HG02610 (cell line): ENCODE results near the gene TRIM5.
"Not testable (repeated sequence)": the region's sequence is repeated elsewhere in the genome, so short reads cannot be mapped to it uniquely, and the experiment has no call there.

ENCODE experiments used
- ATAC-seq: cut with Tn5 transposase; IDR thresholded peaks from one replicate; pipeline ENCODE4 v1.9.1; 2021; ENCODE audit warnings: mild to moderate bottlenecking, moderate library complexity; ENCODE audit not compliant: unreplicated experiment

Gene TRIM5

GRCh38 chr11:5689551-5689983 lies 4.7 kb upstream of the TRIM5 start, which contains the start of gene TRIM22:
TRIM22 (plus strand) TSS chr11:5689790; CDS start chr11:5696233, 6,443 bp downstream.
- ATAC-seq = peak; percentile 79

DNA sequence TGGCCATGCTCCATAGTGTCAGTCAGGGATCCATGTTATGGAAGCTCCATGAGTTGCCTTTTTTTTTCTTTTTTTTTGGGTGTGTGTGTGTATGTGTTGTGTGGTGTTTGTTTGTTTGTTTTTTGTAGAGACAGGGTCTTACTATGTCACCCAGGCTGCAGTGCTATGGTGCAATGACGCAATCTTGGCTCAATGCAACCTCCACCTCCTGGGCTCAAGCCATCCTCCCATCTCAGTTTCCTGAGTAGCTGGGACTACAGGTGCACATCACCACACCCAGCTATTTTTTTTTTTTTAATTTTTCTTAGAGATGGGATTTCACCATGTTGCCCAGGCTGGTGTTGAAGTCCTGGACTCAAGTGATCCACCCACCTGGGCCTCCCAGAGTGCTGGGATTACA lies 3.6 kb upstream of the TRIM5 start:
- ATAC-seq = no peak

DNA sequence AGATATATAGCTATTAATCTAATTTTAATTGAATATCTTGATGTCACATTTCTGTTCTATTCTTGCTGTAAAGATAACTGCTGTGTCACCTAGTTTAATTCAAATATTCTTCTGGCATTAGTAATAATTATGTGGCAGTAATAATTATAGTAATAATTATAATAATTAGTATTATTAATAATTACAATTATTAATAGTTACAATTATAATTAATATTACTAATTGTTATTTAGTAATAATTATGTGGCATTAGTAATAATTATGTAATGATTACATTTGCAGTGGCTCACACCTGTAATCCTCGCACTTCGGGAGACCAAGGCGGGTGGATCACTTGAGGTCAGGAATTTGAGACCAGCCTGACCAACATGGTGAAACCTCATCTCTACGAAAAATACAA lies 1.6 kb upstream of the TRIM5 start:
- no peak for ATAC-seq

- peak; percentile 12 for ATAC-seq
Observed at GRCh38 chr11:5684036-5684645, 733 bp downstream of the TRIM5 start.

DNA sequence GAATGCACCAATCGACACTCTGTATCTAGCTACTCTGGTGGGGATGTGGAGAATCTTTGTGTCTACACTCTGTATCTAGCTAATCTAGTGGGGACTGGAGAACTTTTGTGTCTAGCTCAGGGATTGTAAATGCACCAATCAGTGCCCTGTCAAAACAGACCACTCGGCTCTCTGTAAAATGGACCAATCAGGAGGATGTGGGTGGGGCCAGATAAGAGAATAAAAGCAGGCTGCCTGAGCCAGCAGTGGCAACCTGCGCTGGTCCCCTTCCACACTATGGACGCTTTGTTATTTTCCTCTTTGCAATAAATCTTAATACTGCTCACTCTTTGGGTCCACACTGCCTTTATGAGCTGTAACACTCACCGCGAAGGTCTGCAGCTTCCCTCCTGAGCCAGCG lies 1.3 kb downstream of the TRIM5 start:
- ATAC-seq = not testable (repeated sequence)

GRCh38 chr11:5682890-5683441 lies 1.9 kb downstream of the TRIM5 start:
- not testable (repeated sequence) for ATAC-seq

GRCh38 chr11:5679811-5680210 lies 5.1 kb downstream of the TRIM5 start:
- no peak for ATAC-seq

GRCh38 chr11:5674391-5674790 lies 10.5 kb downstream of the TRIM5 start:
- no peak for ATAC-seq

- no peak for ATAC-seq
Observed at GRCh38 chr11:5671831-5672230, 13.0 kb downstream of the TRIM5 start.

DNA sequence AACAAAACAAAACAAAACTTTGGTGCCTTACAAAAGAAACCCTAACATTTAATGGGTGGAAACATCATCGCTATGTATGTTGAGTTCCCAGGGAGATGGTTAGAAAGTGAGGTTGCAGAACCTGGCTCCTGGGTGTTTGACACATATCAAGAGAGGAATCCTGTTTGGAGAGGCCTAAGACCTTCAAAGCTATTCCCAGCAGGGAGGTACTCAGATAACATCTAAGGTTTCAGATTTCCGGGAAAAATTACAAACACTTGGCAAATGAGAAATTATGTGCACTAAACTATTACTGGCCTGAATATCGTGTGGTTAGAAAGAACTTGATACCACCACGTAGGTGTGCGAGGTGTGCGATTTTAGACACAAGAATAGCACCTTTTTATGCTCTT lies 18.5 kb downstream of the TRIM5 start:
- ATAC-seq = no peak

DNA sequence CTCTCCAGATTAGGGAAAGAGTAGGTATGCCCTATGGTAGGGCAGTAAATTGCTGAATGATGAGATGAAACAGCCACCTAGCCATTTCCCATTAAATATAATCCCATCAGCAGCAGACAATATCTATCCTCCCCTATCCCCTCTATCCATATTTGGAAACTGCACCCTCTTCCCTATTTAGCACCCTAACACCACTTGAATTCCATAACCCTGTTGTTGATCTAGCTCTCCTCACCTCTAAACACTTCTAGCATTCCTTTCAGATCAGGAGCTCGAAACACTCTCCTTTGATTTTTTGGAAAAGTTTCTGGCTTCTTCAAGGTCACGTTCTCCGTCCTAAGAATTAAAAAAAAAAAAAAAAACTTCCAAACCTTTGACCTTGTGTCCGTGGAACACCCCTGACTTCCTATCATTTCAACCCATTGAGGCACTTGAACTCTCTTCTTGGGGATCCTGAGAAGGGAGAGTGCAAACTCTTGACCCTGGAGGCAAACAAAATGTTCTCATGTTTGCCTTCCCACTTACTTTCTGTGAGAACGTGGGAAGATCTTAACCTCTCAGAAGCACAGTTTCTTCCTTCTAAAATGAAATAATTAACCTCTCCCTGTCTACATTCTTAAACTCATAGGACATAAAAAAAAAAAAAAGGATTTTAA lies 19.0 kb downstream of the TRIM5 start:
- no peak for ATAC-seq

- no peak for ATAC-seq
Observed at GRCh38 chr11:5665051-5665570, 19.8 kb downstream of the TRIM5 start.

- no peak for ATAC-seq
Observed at GRCh38 chr11:5663511-5663910, 21.4 kb downstream of the TRIM5 start.

DNA sequence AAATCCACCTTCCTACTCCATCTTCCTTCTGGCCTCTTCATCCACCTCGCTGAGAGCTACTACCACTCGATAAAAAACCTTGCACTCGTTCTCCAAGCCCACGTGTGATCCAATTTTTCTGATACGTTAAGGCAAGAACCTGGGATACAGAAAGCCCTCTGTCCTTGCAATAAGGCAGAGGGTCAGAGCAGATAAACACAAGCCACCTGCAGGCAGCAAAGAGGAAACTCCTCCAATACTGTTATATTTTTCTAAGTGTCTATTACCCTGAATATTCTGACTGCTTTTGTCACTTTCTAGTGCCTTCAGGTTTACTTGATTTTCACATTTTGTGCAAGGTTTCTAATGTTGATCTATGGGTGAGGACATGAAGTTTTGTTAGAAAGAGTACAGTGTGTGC lies 26.6 kb downstream of the TRIM5 start:
- no peak for ATAC-seq

GRCh38 chr11:5656956-5657355 lies 27.9 kb downstream of the TRIM5 start:
- ATAC-seq = not testable (repeated sequence)

DNA sequence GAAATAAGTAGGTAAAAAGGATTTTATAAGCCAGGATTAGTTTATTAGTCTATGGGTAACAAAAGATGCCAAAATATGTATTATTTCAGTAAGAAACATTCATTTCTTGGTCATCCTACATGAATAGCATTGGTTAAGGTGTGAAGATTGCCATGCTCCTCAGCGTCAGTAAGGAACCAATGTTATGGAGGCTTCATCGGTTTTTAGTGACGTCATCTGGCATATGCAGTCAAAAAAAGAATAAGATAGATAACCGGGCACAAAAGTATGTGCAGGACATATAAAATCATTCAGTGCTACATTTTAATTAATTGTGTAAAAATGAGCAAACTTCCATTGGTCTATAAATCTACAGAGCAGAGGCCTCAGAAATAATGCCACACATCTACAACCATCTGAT lies 29.4 kb downstream of the TRIM5 start:
- ATAC-seq = no peak

DNA sequence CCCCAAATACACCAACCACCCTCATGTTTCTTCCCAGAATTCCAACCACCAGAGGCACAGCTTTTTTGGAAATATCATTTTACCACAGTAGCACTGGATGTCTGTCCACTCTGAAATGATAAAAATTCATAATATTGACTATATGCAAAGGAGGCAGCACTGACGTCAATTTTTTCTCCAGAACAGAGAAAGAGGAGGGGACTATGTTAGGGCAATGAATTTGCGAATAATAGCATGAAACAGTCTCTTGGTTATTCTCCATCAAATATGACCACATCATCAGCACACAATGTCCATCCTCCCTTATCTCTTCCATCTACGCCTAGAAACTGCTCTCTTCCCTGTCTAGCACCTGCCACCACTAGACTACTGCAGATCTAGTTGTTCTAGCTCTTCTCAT lies 38.7 kb downstream of the TRIM5 start:
- ATAC-seq = no peak

DNA sequence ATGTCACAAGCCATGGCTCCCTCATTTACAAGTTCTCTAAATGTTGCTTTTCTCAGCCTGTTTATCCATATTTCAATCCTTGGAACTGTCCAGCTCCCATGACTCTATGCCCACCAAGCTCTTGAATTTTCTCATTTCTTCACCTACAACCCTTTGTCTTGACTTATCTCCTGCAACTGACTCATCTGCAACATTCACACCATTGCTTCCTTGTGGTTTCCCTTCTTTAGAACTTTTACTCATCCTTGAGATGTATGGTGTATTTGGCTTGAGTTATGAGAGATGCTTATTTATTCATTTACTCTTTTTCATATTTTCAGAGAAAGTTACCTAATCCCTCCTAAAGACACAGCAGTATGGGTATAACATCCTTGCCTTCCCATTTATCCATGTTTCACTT lies 41.3 kb downstream of the TRIM5 start:
- ATAC-seq = no peak

- ATAC-seq = no peak
Observed at GRCh38 chr11:5639953-5640352, 44.9 kb downstream of the TRIM5 start.

DNA sequence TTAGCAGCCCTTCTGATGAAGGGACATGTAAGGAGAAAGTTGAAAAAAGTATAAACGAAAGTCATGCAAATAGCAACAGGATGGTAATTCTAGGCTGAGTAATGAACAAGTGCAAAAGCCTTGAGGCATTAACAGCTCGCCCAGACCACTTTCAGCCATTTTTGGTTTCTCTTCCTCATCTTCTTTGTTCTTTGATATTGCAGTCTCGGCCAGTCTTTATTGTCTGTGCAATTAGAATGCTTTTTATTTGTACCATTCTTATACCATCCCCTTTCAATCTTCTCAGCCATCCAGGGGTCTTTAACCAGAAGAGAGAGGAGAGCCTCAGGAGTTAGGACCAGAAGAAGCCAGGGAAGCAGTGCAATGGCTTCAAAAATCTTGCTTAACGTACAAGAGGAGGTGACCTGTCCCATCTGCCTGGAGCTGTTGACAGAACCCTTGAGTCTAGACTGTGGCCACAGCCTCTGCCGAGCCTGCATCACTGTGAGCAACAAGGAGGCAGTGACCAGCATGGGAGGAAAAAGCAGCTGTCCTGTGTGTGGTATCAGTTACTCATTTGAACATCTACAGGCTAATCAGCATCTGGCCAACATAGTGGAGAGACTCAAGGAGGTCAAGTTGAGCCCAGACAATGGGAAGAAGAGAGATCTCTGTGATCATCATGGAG lies 52.8 kb downstream of the TRIM5 start:
- peak; percentile 94 for ATAC-seq

GRCh38 chr11:5631417-5631816 lies 53.5 kb downstream of the TRIM5 start:
- peak; percentile 23 for ATAC-seq

DNA sequence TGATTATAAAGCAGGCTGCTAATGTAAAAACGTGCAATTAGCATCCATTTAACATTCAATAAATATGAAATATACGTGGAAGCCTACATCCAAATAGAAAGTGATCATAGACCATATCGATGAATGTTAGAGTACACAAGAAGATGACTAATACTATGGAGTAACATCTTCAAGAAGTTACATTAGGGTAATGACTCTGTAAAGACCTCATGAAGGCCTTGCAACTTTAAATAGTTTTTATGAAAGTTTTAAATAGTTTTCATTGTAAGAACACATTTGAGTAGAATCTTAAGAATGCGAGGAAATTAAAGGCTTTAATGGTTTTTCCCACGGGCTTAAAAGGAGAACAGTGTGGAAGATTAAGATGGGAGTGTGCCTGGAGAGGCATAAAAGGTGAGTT lies 58.7 kb downstream of the TRIM5 start:
- ATAC-seq = no peak
